Dedifferentiated amniotic fluid mesenchymal stem cell (primary cell): Measurements from ENCODE around the gene PLEKHG4B.
A peak's percentile ranks its signal among the peaks of the same experiment; 100 is the strongest.
"Not testable (repeated sequence)": the region's sequence is repeated elsewhere in the genome, so short reads cannot be mapped to it uniquely, and the experiment has no call there.

ENCODE experiments used
- DNase-seq: peaks from one replicate; pipeline ENCODE4 v3.0.0-alpha.2; 2016; ENCODE audit errors: extremely low spot score

The PLEKHG4B gene

DNA sequence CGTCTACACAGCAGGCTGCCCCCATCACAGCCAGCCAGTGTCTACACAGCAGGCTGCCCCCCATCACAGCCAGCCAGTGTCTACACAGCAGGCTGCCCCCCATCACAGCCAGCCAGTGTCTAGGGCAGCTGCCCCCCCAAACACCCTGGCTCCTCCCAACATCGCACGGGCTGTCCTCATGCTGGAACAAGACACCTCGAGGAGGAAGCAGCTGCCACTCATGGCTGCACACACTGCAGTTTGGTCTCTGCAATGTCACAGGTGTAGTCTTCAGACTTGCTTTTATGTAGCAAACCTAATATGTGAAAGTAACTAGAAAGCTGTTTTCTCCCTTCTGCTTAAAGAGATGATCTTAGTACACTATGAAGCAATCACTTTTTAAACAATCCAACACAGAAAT lies 109.0 kb downstream of the PLEKHG4B start:
- DNase-seq = no peak

DNA sequence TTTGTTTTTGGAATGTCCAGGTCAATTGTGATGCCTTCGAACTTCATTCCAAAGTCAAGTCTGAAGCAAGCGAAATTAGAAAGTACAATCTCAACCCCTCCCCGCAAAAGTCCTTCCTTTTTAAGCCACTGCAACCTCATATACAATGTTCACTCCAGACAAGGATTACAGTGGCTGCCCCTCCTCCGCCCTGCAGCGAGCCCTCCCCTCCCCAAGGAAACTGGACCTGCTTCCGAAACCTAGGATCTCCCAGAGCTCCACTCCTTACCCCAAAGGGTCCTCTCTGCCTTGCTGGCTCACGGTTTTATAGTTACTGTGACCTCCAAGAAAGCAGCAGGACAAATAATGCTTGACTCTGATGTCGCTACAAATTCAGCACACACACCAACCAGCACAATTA lies 109.7 kb downstream of the PLEKHG4B start:
- DNase-seq = no peak

DNA sequence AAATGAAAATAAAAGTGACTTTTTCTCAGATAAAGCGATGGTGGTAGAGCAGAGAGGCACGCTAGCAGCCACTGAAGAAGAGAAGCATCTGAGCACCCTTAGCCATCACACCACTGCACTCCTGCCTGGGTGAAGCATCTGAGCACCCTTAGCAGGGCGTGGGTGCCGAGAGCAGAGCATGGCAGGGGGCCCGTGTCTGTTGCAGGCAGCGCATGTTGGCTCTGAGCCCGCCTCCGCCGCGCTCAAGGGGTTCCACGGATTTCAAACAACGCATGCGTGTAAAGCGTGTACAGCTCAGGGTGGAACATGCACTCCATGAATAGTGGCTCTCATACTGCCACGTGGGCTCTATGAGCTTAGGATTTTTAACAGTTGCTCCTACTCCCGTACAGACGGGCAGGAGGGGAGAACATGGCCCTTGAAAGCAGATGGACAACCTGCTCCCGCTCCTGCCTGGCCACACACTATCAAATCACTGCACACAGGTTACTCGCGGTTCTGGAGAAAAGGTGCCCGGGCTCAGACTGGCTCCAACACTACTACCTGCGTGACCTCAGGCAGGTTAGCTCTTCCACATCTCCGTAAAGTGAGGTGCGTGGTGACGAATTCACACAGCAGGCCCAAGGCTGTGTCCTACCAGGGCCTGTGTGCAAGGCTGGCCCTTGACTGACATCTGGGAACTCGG lies 111.4 kb downstream of the PLEKHG4B start:
- no peak for DNase-seq

DNA sequence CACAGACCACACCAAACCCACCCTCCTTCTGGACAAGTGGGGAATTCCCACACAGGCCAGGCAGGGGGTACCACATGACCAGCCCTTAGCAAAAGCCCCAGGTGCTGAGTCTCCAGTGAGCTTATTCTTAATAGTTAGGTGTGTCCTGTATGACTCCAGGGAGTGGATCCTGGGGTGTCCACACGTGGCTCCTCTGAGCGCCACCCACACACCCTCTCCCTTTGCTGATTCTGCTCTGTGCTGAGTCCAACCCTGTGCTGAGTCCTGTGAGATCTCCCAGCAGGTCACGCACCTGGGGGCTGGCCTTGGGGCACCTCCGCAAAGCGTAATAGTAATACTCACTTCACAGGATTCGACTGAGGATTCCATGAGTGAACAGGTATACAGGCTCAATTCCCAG lies 112.0 kb downstream of the PLEKHG4B start:
- no peak for DNase-seq

DNA sequence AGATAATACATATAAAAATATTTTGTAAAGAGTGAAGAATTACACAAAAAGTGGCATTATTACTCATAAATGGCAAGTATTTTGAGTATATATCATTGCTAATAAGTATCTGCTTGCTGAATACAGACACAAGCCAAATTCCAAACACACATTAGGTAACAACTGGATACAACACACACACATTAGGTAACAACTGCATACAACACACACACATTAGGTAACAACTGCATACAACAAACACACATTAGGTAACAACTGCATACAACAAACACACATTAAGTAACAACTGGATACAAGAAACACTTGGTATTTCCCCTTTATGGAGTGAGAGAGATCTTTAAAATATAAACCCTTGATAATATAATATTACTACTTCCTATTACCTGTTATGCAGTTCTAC lies 112.5 kb downstream of the PLEKHG4B start:
- DNase-seq = no peak

DNA sequence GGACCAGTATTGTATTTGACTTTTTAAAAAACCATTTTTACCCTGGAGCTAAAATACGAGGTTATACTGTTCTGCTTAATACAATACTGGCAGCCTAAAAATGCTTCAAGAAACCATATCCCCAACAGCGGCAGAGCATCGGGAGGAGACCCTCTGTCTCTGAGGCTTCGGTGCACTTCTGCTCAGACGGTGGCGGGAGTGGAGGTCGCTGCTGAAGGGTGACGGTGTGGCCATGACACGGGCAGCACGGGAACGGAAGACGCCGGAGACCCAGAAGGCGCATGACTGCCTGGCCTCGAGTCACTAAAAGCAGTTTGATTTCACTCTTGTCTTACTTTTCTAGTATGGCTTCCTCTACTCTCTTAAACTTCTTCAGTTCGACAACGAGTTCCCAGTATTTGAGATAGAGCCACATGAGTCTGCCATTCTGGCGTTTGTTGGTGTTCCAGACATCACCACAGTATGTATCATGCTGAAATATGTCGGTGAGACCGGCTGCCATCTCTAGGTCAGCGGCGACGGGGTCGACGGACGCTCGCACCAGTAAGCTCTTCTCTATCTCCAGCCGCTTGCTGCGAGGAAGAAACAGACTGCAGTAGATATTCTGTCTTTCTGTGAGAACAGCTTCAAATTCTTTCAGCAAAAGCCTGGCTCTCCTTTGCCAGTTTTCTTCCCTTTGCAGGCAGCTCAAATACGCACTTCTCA lies 113.2 kb downstream of the PLEKHG4B start:
- DNase-seq = no peak

DNA sequence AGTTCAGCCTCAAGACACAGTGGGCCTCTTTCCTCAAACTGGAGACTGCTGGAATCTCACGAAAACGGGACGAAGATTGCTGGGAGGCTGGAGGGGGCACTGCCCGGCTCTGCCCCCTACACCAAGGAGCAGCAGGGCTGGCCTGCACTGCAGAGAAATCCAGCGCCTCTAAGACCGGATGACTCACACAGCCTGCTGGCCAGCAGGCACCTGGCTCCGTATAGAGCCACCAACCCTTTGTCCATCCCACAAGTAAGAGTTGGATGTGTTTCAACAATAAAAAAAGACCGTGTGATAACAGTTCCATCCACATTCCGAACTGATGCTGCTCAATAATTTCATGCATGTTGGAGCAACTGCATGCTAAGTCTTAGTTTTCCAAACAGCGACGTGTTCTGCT lies 114.4 kb downstream of the PLEKHG4B start:
- DNase-seq = no peak

DNA sequence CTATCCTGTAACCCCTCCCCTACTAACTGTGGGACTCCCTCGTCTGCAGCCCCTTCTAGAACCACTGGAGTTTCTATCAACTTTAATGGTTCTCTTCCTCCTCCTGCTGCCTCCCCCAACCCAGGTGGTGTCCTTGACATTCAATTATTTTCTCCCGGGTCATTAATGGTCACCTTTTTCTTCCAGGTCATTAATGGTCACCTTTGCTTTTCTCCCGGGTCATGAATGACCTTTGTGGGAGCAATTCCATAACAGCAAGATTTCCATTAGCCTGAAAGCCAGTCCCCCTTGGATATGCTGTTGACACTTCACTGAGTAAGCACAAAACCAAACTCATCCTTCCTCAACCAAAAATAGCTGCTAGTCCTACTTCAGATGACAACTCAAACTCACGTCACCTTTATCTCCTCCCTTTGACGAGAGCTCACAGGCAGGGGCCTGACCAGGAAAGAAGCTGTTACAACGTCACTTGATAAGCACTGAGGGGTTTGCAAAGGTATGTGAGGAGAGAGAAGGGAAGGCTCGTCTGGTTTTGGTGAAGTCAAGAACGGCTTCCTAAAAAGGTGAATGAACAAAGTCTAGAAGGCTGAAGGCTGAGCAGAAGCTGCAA lies 115.1 kb downstream of the PLEKHG4B start:
- DNase-seq = no peak

DNA sequence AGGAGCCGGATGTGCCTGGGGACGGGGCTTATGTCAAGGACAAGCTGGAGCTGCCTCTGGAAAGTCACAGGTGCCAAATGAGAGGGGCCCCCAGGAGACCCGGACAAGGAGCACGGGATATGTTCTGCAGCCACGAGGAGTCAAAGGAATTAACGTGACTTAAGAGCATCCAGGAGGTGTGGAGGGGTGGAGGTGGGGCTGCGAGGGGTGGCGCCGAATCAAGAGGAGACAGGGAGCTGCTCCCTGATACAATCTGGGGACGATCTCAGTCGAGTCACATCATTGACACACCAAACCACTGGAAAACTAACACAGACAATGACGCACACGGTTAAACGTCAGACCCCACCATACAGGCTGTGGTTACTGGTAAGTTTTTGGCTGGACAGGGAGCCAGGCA lies 115.6 kb downstream of the PLEKHG4B start:
- no peak for DNase-seq

DNA sequence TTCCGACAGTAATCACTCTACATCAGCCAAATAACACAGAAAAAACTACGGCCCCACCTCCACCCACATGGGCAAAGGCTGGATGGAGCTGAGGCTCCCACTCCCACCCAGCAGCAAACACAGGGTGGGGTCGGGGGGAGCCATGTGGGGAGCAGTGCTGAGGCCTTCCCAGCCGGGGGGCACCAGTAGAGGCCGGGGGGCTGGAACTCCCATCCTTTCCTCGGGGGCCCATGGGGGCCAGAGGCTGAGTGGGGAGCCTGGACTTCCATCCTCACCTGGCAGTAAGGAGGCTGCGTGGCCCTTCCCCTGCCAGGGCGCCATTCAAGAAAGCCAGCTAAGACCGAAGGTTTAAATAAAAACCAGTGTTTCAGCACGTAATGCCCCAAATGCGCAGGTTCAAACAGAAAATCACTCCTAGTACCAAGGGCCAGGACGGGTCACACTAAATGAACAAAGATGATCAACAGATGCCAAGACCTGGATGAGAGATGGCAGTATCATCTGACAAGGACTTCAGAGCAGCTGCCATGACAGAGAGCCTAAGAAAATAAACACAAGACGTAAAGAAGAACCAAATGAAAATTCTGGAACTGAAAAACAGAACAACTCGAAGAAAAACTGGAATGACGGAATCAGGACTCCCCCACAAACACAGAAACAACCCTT lies 116.6 kb downstream of the PLEKHG4B start:
- DNase-seq = no peak

DNA sequence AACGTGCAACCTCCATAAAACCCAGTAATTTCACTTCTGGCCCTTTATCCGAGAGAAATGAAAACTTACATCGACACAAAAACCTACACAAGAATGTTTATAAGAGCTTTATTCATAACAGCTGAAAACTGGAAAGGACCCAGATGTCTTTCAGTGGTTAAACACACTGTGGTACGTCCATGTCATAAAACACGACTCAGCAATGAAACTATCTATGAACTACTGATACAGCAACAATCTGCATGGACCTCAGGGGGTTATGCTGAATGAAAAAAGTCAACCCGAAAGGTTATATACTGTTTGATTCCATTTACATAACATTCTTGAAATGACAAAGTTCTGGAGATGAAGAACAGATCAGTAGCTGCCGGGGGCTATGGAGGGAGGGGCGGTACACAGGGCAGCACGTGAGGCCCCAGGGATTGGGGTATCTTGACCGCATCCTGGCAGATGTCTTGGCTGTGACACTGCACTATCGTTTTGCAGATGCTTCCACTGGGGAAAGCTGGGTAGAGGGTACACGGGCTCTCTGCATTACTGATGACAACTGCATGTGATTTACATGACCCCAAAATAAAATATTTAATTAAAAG lies 121.9 kb downstream of the PLEKHG4B start:
- DNase-seq = no peak

DNA sequence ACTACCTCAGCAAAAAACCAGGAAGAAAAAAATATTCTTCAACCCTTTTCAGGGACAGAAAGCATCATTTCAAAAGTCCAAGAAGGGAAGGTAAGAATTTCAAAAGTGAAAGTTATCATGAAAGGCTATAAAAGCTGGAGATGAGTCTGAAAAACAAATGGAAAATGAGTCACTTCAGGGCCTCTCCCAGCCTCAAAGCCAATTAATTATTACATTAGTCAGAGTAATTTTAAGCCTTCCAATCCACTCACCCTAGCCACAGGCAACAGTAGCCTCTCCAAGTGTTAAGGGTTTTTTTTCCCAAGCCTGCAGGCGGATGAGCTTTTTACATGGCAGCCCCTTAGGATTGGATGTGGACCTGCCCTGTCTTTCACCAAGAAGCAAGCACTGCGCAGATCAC lies 123.3 kb downstream of the PLEKHG4B start:
- not testable (repeated sequence) for DNase-seq

DNA sequence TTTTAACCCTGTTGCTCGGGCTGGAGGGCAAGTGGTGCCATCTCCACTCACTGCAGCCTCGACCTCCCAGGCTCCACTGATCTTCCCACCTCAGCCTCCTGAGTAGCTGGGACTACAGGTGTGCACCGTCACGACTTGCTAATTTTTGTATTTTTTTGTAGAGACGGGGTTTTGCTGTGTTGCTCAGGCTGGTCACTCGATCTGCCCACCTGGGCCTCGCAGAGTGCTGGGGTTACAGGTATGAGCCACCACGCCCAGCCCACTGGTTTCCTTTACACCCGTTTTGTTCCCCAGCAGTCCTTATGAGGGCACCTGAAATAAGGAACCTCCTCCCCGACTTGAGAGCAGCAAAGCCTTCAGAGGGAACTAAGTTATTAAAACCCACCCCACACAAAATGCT lies 124.1 kb downstream of the PLEKHG4B start:
- DNase-seq = not testable (repeated sequence)

DNA sequence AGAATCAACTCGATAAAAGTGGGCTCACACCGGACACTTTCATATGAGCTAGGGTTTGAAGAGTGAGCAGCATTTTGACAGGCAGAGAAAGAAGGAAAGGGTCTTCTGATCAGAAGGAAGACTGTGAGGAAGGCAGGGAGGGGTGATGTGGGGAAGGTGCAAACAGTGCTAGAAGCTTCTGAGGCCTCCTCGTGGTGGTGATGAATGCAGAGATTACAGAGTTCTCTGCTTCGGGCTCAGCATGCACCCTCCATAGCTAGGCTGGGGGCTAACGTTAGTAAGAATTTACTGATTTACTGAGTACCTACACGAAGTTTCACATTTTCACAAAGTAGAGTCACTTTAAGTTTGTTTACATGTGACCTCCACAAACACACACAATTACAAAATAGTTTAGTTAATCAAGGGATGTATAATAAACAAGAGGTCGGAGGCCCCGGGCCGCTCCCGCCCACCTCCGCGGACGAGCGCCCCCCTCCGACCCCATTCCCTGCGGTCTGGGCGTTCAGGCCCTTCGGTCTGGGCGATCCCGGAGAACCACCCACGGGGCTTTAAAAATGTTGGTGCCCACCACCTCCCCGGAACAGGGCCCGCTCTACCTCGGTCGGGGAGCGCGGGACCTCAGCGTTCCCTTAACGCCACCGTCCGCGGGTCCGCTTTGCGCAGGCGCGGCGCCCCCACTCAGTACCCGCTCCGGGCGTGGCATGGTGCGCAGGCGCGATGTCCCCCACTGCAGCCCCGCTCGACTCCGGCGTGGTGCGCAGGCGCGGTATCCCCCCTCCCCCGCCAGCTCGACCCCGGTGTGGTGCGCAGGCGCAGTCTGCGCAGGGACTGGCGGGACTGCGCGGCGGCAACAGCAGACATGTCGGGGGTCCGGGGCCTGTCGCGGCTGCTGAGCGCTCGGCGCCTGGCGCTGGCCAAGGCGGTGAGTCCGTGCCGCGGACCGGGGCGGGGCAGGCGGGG lies 125.8 kb downstream of the PLEKHG4B start, which contains the start of the genes CCDC127 and SDHA:
CCDC127 (minus strand) TSS at position 660 of the 963 bp plus-strand sequence. CDS start 1,304 bp downstream, outside the sequence.
SDHA (plus strand) TSS at position 827 of the 963 bp plus-strand sequence; CDS start at position 863, 36 bp downstream.
- peak; percentile 86 for DNase-seq

DNA sequence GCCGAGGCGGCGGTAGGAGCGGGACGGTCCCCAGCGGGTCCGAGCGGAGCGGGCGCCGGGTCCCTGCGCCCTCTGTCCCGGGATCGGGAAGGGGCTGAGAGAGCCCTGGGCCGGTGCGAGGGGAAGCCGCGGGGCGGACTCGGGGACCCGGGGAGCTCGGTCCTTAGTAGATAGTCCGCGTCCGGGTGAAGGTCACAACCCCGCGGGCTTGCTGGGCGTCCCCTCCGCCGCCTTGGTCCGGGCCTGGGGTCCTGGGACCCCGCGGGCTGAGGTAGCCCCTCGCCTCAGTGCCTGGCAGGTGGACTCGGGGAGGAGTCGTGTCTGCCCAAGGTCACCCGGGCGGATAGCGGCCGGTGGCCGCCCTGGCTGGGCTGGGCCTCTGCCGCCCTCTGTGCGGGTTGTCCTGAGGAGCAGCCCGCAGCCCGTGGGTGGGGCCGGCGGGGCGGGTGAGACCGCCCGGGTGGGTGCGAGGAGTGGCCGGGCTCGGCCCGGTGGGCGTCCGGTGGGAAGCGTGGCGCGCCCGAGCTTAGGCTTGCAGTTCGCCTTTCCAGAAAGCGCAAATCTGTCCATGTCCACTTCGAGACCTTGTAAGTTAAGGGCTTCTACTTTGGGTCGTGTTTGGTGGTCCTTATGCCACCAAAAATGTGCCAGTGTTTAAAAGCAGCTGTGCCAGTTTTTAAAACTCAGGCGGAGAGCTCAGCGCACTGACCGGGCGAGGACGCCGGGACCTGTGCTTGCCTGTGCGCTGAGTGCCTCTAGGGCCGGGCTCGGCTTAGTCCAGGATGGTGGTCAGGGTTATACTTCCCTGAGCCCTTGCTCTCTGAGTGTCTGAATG lies 126.7 kb downstream of the PLEKHG4B start:
- peak; percentile 37 for DNase-seq

DNA sequence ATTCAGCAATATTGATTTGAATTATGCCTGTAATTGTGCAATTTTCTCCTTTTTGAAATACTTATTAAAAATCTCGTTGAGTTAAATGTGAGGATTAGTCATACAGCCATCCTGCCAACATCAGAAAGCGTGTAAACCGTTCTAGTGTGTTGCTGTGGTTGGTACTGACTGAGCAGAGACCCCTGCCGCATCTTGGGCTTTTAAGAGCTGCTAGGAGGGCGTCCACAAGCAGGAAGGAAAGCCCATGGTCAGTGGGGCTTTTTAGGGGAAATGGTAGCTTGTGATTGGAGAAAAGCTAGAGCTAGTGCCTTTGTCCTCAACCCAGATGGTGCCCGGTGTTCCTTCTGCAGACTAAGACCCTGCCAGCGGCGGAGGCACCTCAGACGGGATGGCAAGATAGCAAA lies 127.5 kb downstream of the PLEKHG4B start:
- DNase-seq = peak; percentile 16

DNA sequence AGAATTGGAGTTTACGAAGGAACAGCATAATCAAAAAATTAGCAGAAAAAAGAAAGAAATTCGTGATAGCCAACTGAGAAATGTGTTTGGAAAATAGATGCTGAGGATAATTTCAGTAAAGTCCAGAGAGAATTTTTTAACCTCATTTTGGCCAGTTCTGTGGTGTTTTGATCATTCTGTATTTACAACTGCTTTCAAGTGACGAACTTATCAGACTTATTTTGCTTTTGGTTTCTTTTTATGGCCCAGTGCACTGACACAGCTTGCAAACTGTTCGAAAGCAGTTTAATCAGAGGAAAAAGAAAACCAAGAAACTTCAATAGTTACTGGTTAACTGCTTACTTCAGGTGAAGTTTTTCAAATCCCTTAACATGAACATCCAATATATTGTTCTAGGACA lies 128.0 kb downstream of the PLEKHG4B start:
- no peak for DNase-seq

DNA sequence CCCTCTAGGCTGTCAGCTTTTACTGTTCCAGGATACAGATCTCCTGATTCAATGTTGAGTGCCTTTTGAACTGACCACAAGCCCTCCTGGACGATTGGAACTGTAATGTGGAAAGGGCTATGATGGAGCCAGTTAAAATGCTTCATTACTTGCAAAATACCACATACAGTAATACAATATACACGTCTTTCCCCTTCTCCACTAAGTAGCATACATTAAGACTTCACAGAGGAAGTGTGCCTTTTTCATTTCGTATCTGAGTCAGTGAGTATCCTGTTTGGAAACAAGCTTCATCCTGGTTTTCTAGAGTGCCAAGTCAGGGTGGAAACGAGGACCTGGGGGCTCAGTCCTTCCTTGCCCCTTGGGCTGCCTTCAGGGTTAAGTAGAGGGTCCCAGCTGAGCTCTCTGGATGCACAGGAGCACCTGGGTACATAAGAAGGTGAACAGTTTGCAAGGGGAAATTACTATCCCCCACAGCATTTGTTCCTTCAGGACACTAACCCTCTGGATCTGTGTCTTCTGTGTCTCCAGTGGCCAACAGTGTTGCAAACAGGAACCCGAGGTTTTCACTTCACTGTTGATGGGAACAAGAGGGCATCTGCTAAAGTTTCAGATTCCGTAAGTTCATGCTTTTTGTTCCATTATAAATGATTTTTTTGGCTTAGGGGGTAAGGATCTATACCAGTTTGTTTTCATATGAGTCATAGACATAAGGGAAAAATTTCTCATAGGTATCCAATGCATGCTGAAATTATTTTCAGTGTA lies 131.2 kb downstream of the PLEKHG4B start:
- DNase-seq = not testable (repeated sequence)

DNA sequence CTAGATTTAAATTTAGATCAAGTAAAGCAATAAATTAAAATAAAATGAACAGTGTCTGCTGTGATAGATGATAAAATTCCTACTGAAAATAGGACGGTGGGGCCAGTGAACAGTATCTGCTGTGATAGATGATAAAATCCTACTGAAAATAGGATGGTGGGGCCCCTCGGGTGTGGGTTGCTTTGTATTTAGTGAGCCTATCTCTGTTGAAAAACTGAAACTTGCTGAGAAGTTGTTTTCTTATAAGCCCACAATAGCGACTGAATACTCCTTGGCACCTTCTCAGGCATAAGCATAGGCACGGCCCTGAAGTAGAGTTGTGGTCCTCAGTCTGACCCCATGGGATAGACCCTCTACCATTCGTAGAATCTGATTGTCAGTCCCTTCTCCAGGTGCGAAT lies 131.8 kb downstream of the PLEKHG4B start:
- no peak for DNase-seq
